ENCODE results near the gene HNF1A.
"Not testable (repeated sequence)": the region's sequence is repeated elsewhere in the genome, so short reads cannot be mapped to it uniquely, and the experiment has no call there.

HNF1A gene

GRCh38 chr12:121033625-121034349 lies 55.4 kb downstream of the HNF1A start:
- DNase-seq (ENCODE audit: extremely low spot score): no peak
- POLR2A ChIA-PET: no interaction called here
- CTCF ChIA-PET: interaction anchor here (1.1 kb wide), 1 partner anchor 62 kb away, joined by 3 read pairs; no protein-coding TSS in a partner anchor
- no peak for TF ChIP-seq CTCF (IDR thresholded peaks at IDR 0.05; ENCODE audit: control extremely low read depth, extremely low read depth, low read depth, missing control alignments)

- no peak for TF ChIP-seq CTCF (IDR thresholded peaks at IDR 0.05; ENCODE audit: control extremely low read depth, extremely low read depth, low read depth, missing control alignments)
- POLR2A ChIA-PET: no interaction called here
- DNase-seq (ENCODE audit: extremely low spot score): no peak
- CTCF ChIA-PET: interaction anchor here (0.9 to 1.3 kb wide), 3 partner anchors 10 to 63 kb away, joined by 3 read pairs; no protein-coding TSS in a partner anchor
Observed at GRCh38 chr12:121034616-121035305, 56.4 kb downstream of the HNF1A start.

- ChIA-PET POLR2A (no interaction called here), CTCF (interaction anchor here (1.0 to 1.3 kb wide), 2 partner anchors 65 to 454 kb away, joined by 3 to 4 read pairs; no protein-coding TSS in a partner anchor)
- DNase-seq (ENCODE audit: extremely low spot score): no peak
- TF ChIP-seq CTCF (IDR thresholded peaks at IDR 0.05; ENCODE audit: control extremely low read depth, extremely low read depth, low read depth, missing control alignments): no peak
Observed at GRCh38 chr12:121036810-121037326, 58.5 kb downstream of the HNF1A start.

- DNase-seq (ENCODE audit: extremely low spot score): peak; percentile 65
- ChIA-PET POLR2A (no interaction called here), CTCF (interaction anchor here (1.0 kb wide), 1 partner anchor 21 kb away, joined by 5 read pairs; no protein-coding TSS in a partner anchor)
- TF ChIP-seq CTCF (IDR thresholded peaks at IDR 0.05; ENCODE audit: control extremely low read depth, extremely low read depth, low read depth, missing control alignments): no peak
Observed at GRCh38 chr12:121038861-121039668, 60.7 kb downstream of the HNF1A start, which contains the start of gene OASL. TSS of gene OASL (minus strand) at chr12:121039246. CDS start at chr12:121038971, 275 bp downstream.

- ChIA-PET POLR2A (no interaction called here), CTCF (no interaction called here)
- DNase-seq (ENCODE audit: extremely low spot score): no peak
- TF ChIP-seq CTCF (IDR thresholded peaks at IDR 0.05; ENCODE audit: control extremely low read depth, extremely low read depth, low read depth, missing control alignments): no peak
Observed at GRCh38 chr12:121043067-121043466, 64.7 kb downstream of the HNF1A start.

- CTCF ChIA-PET: interaction anchor here (1.2 to 1.4 kb wide), 2 partner anchors 13 to 399 kb away, joined by 3 to 5 read pairs; no protein-coding TSS in a partner anchor
- DNase-seq (ENCODE audit: extremely low spot score); POLR2A ChIA-PET: not testable (repeated sequence)
Observed at GRCh38 chr12:121047400-121047799, 69.1 kb downstream of the HNF1A start.

Data from GM10248 (cell line).